ENCODE results near the gene ATP5MK.

- TF ChIP-seq CTCF (IDR thresholded peaks at IDR 0.05): no peak
- TF ChIP-seq POLR2A (IDR thresholded peaks at IDR 0.05): no peak
These were observed 2.1 kb downstream of the ATP5MK start for GRCh38 chr10:103394180-103394579.
